Measurements from ENCODE around the gene EEFSEC. TPM values are rescaled to one million over a fixed set of nuclear protein-coding genes. Genes with fewer than 3 reads are reported as not detected.

The EEFSEC gene
- total RNA-seq, 1 donor from 2014 or later, result 15.6 TPM

DNA sequence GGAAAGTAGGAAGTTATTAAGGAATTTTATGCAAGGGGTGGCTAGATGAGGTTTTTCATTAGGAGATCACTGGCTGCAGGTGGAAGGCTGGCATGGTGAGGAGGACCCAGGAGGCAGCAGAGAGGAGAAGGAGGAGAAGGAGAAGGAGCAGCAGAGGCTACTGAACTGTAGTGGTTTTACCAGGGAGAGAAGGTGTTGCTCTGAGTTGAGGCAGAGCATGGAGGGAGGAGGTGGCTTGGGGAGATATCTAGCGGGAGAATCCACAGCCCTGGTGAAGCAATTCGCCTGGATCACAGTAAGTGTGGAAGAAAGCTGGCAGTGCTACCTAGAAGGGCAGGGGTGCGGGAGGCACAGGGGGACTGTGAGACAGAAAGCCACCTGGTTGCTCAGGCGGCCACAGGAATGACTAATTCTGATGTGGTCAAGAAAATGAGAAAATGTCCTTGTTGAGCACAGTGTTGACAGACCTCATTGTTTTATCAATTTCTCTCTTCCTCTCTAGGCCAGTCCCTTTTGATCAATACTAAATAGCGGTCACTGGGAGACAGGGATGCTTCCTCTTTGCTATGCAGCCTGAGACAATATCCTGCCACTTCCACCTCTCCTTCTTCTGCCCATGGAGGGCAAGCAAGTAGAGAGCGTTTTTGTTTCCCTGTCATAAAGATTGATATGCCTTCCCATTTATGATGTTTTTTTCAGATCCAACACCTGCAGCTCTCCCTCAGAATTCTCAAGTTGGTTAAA lies 94.6 kb downstream of the EEFSEC start:
- TF ChIP-seq, protein P1, sequence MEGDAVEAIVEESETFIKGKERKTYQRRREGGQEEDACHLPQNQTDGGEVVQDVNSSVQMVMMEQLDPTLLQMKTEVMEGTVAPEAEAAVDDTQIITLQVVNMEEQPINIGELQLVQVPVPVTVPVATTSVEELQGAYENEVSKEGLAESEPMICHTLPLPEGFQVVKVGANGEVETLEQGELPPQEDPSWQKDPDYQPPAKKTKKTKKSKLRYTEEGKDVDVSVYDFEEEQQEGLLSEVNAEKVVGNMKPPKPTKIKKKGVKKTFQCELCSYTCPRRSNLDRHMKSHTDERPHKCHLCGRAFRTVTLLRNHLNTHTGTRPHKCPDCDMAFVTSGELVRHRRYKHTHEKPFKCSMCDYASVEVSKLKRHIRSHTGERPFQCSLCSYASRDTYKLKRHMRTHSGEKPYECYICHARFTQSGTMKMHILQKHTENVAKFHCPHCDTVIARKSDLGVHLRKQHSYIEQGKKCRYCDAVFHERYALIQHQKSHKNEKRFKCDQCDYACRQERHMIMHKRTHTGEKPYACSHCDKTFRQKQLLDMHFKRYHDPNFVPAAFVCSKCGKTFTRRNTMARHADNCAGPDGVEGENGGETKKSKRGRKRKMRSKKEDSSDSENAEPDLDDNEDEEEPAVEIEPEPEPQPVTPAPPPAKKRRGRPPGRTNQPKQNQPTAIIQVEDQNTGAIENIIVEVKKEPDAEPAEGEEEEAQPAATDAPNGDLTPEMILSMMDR (IDR thresholded peaks at IDR 0.05), result no peak
- peaks cover 8% of the 10 kb centered on the region for H3K9me3 Mint-ChIP-seq (ENCODE audit: unreplicated experiment)
- peaks cover 8% of the 10 kb centered on the region for H3K4me1 Mint-ChIP-seq (ENCODE audit: unreplicated experiment)
- H3K36me3 Mint-ChIP-seq (ENCODE audit: unreplicated experiment), result peaks cover 20% of the 10 kb centered on the region
- H3K27me3 Mint-ChIP-seq (ENCODE audit: unreplicated experiment), result no peaks in the 10 kb centered on the region
- H3K27ac Mint-ChIP-seq (ENCODE audit: unreplicated experiment), result no peak overlapping the region
- no peak for DNase-seq (ENCODE audit: extremely low spot score, unreplicated experiment)
- H3K4me3 Mint-ChIP-seq (ENCODE audit: unreplicated experiment), result no peak overlapping the region

DNA sequence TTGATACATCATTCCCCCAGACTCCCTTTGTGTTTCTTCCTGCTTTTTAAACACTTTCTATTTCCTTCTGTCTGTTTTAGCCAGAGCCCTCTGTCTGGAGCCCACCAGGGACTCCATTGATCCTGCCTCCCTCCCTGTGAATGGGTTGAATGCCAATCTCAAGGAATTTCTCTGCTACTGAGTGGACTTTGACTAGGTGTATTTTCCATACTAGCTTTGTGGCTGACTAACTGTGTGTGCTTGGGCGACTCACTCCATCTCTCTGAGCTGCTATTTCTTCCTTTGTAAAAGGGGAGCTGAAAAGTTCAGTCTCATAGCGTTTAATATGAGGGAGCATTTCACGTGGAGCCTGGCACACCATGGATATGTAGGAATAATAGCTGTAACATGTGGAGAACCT lies 98.8 kb downstream of the EEFSEC start:
- Mint-ChIP-seq H3K27ac (ENCODE audit: unreplicated experiment) (no peak overlapping the region), H3K27me3 (ENCODE audit: unreplicated experiment) (no peaks in the 10 kb centered on the region), H3K4me3 (ENCODE audit: unreplicated experiment) (no peak overlapping the region), H3K9me3 (ENCODE audit: unreplicated experiment) (peaks cover 8% of the 10 kb centered on the region), H3K36me3 (ENCODE audit: unreplicated experiment) (peaks cover 19% of the 10 kb centered on the region), H3K4me1 (ENCODE audit: unreplicated experiment) (peaks cover 32% of the 10 kb centered on the region)
- DNase-seq (ENCODE audit: extremely low spot score, unreplicated experiment), result no peak
- TF ChIP-seq, protein P1 (IDR thresholded peaks at IDR 0.05), result no peak

DNA sequence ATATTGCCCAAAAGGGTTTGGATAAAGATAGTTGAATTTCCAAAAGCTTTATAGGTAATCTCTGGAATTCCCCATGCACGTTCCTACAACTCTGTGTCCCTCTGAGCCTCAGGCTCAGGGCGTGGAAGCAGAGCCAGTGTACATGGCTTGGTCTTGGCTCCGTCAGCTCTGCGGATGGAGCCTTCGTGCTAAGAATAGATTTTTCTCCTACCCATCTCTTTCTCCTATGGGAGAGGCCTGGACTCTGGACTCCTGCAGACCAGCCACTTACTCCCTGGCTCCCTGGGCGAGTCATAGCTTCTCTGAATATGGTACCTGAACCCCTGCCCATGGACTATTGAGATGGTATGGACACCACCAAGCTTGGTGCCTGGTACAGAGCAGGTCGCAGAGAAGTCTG lies 99.9 kb downstream of the EEFSEC start:
- Mint-ChIP-seq H3K27ac (ENCODE audit: unreplicated experiment) (no peak overlapping the region), H3K4me1 (ENCODE audit: unreplicated experiment) (peaks cover 32% of the 10 kb centered on the region), H3K9me3 (ENCODE audit: unreplicated experiment) (peaks cover 8% of the 10 kb centered on the region), H3K36me3 (ENCODE audit: unreplicated experiment) (peaks cover 12% of the 10 kb centered on the region), H3K27me3 (ENCODE audit: unreplicated experiment) (no peaks in the 10 kb centered on the region), H3K4me3 (ENCODE audit: unreplicated experiment) (no peak overlapping the region)
- DNase-seq (ENCODE audit: extremely low spot score, unreplicated experiment), result no peak
- TF ChIP-seq, protein P1 (IDR thresholded peaks at IDR 0.05), result no peak

GRCh38 chr3:128254066-128254590 lies 100.8 kb downstream of the EEFSEC start:
- Mint-ChIP-seq H3K9me3 (ENCODE audit: unreplicated experiment) (peaks cover 8% of the 10 kb centered on the region), H3K36me3 (ENCODE audit: unreplicated experiment) (peaks cover 10% of the 10 kb centered on the region), H3K27me3 (ENCODE audit: unreplicated experiment) (no peaks in the 10 kb centered on the region), H3K4me3 (ENCODE audit: unreplicated experiment) (no peak overlapping the region), H3K4me1 (ENCODE audit: unreplicated experiment) (peaks cover 32% of the 10 kb centered on the region), H3K27ac (ENCODE audit: unreplicated experiment) (no peak overlapping the region)
- TF ChIP-seq, protein P1 (IDR thresholded peaks at IDR 0.05), result no peak
- no peak for DNase-seq (ENCODE audit: extremely low spot score, unreplicated experiment)

DNA sequence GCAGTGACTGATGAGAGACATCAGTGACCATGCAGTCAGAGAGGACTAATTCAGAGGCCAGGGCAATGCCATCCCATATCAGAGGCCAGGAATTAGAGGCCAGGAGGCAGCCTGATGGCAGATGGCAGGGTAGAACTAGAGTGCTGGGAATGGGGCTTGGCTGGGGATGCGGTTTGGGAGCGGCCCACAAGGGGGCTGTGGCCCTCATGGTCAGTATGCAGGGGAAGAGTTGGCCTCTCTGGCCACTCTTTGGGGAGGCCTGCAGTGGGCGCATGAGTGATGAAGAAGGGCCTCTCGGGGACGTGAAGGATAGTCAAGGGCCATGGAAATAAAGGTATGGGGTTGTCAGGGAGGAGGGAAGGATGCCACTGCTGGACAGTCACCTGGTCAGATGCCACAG lies 101.7 kb downstream of the EEFSEC start:
- Mint-ChIP-seq H3K27ac (ENCODE audit: unreplicated experiment) (no peak overlapping the region), H3K9me3 (ENCODE audit: unreplicated experiment) (peaks cover 13% of the 10 kb centered on the region), H3K27me3 (ENCODE audit: unreplicated experiment) (no peaks in the 10 kb centered on the region), H3K4me3 (ENCODE audit: unreplicated experiment) (no peak overlapping the region), H3K36me3 (ENCODE audit: unreplicated experiment) (peaks cover 13% of the 10 kb centered on the region), H3K4me1 (ENCODE audit: unreplicated experiment) (peaks cover 32% of the 10 kb centered on the region)
- TF ChIP-seq, protein P1 (IDR thresholded peaks at IDR 0.05), result no peak
- DNase-seq (ENCODE audit: extremely low spot score, unreplicated experiment), result no peak
